Measurements from ENCODE around the gene CACNA1E.

GRCh38 chr1:181635110-181635509 lies 151.8 kb downstream of the CACNA1E start:
- TF ChIP-seq POLR2A (IDR thresholded peaks at IDR 0.05; ENCODE audit: low read depth, low read length) = no peak
- no peak for TF ChIP-seq TAF1 (IDR thresholded peaks at IDR 0.05; ENCODE audit: low read depth, low read length)
- TF ChIP-seq POU2F2 (IDR thresholded peaks at IDR 0.05; ENCODE audit: low read depth, low read length) = no peak
- TF ChIP-seq POLR2AphosphoS5 (IDR thresholded peaks at IDR 0.05; ENCODE audit: low read depth, low read length) = no peak
- TF ChIP-seq SPI1 (IDR thresholded peaks at IDR 0.05; ENCODE audit: low read depth, low read length) = no peak
